Left lung (tissue), 10 donors: ENCODE data around the gene TOB1. TPM values are rescaled to one million over a fixed set of nuclear protein-coding genes. Genes with fewer than 3 reads are reported as not detected.

Source experiments
- ATAC-seq: fragments of 200-7000 bp; cut with Tn5 transposase; one replicate; pipeline ENCODE4 v1.9.1; 2020; ENCODE audit warnings: moderate library complexity
- DNase-seq, 4 donors: peaks; one replicate each; pipeline ENCODE4 v3.0.0-alpha.2; 2013 to 2020
- H3K27ac ChIP-seq, 2 donors: fragments of 200-600 bp; sonication (generic) in 1 of 2; one replicate each; pipeline versions ENCODE4 v1.5.0 to v1.8.0; 2020 to 2021
- H3K27me3 ChIP-seq, 2 donors: fragments of 200-600 bp; sonication (generic) in 1 of 2; one replicate each; pipeline versions ENCODE4 v1.5.0 to v1.8.0; 2020 to 2021
- H3K36me3 ChIP-seq, 2 donors: fragments of 200-600 bp; sonication (generic) in 1 of 2; one replicate each; pipeline versions ENCODE4 v1.5.0 to v1.8.0; 2020 to 2021
- H3K4me1 ChIP-seq, 2 donors: fragments of 200-600 bp; one replicate each; pipeline ENCODE4 v1.8.0; 2021
- H3K4me3 ChIP-seq, 2 donors: fragments of 200-600 bp; sonication (generic) in 1 of 2; one replicate each; pipeline versions ENCODE4 v1.5.0 to v1.8.0; 2020 to 2021; ENCODE audit warnings: mild to moderate bottlenecking in 1 of 2
- H3K9me3 ChIP-seq, 2 donors: fragments of 200-600 bp; sonication (generic) in 1 of 2; one replicate each; pipeline versions ENCODE4 v1.5.0 to v1.8.0; 2020 to 2021
- intact Hi-C, 2 donors: fragments of 100-400 bp; cut with DNase I; formaldehyde crosslinking; loops; one replicate each; pipeline versions ENCODE4 v1.11.2 to v1.14.2; 2022
- polyA plus RNA-seq, 6 donors: library from polyadenylated mRNA; unstranded; fragments of 120-200 nt; gene quantifications; one replicate each; pipeline ENCODE4 v1.2.1, GENCODE V29; 2013; ENCODE audit not compliant: insufficient read length in 6 of 6
- total RNA-seq, 2 donors: library from RNA; stranded (reverse); fragmentation: NEBNext Ultra II Directional; extraction: Animal tissue kit (Norgen Biotek cat#: 25700); gene quantifications; one replicate each; pipeline ENCODE4 v1.2.1, GENCODE V29; 2021
- TF ChIP-seq, protein P1 (sequence below), 2 donors: fragments of 200-600 bp; sonication (generic) in 1 of 2; IDR thresholded peaks; one replicate each; pipeline versions ENCODE4 v1.5.0 to v1.8.0; 2021; ENCODE audit warnings: antibody characterized with exemption in 2 of 2
- donor health status: DM: no; HTN: yes; CAD: no.
- donor health status: DM: no; HTN: no; CAD: no.

Gene TOB1
- total and polyA plus RNA-seq, 8 donors: 20.1 to 81.1 (median 29.8) TPM

- no peak for DNase-seq
- intact Hi-C loops: no loop called here
- TF ChIP-seq, protein P1, sequence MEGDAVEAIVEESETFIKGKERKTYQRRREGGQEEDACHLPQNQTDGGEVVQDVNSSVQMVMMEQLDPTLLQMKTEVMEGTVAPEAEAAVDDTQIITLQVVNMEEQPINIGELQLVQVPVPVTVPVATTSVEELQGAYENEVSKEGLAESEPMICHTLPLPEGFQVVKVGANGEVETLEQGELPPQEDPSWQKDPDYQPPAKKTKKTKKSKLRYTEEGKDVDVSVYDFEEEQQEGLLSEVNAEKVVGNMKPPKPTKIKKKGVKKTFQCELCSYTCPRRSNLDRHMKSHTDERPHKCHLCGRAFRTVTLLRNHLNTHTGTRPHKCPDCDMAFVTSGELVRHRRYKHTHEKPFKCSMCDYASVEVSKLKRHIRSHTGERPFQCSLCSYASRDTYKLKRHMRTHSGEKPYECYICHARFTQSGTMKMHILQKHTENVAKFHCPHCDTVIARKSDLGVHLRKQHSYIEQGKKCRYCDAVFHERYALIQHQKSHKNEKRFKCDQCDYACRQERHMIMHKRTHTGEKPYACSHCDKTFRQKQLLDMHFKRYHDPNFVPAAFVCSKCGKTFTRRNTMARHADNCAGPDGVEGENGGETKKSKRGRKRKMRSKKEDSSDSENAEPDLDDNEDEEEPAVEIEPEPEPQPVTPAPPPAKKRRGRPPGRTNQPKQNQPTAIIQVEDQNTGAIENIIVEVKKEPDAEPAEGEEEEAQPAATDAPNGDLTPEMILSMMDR (IDR thresholded peaks at IDR 0.05): no peak
- Histone ChIP-seq H3K4me1 (peaks cover 3 to 20% of the 10 kb centered on the region in 2 donors), H3K4me3 (no peak overlapping the region), H3K36me3 (no peaks in the 10 kb centered on the region), H3K9me3 (no peaks in the 10 kb centered on the region), H3K27me3 (no peaks in the 10 kb centered on the region), H3K27ac (no peak overlapping the region)
- no peak for ATAC-seq
Measured at GRCh38 chr17:50902372-50903353, 36.5 kb upstream of the TOB1 start.

DNA sequence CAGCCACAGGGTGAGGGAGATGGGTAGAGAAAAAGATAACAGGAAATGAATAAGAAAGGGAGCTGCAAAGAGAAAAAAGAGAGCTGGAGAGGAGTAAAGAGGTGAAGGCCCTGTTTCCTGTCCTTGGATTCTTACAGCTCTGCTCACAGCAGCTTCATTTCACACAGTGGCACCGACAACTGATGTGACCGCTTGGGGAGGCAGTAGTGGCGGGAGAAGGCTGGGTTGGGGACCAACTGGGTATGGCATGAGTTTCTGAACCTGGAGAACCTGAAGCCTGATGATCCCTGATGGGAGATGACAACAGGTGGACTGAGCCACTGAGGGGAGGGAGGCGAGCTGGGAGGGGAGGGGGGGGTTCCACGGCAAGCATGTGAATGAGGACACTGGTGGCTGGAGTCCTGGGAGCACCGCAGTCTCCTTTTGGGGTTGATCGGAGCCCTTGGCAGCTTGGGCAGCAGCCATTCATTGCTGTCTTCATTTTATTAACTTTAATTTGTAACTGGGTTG, 34.3 kb upstream of the TOB1 start:
- ATAC-seq (no peak), DNase-seq (no peak)
- no peaks in the 10 kb centered on the region for H3K27me3 ChIP-seq
- no peak overlapping the region for H3K4me3 ChIP-seq
- intact Hi-C loops: no loop called here
- H3K9me3 ChIP-seq: no peaks in the 10 kb centered on the region
- H3K4me1 ChIP-seq: peaks cover 3 to 16% of the 10 kb centered on the region in 2 donors
- TF ChIP-seq, protein P1 (IDR thresholded peaks at IDR 0.05): no peak
- no peak overlapping the region for H3K27ac ChIP-seq
- no peaks in the 10 kb centered on the region for H3K36me3 ChIP-seq

- no peak for DNase-seq
- H3K9me3 ChIP-seq: no peaks in the 10 kb centered on the region
- no peaks in the 10 kb centered on the region for H3K27me3 ChIP-seq
- TF ChIP-seq, protein P1 (IDR thresholded peaks at IDR 0.05): no peak
- no peaks in the 10 kb centered on the region for H3K36me3 ChIP-seq
- no peak overlapping the region for H3K27ac ChIP-seq
- peaks cover 3 to 9% of the 10 kb centered on the region in 2 donors for H3K4me1 ChIP-seq
- intact Hi-C loops: no loop called here
- ATAC-seq: no peak
- no peak overlapping the region for H3K4me3 ChIP-seq
Measured at GRCh38 chr17:50899559-50900319, 33.6 kb upstream of the TOB1 start.

- DNase-seq: no peak
- Histone ChIP-seq H3K27ac (no peak overlapping the region), H3K9me3 (no peaks in the 10 kb centered on the region), H3K27me3 (no peaks in the 10 kb centered on the region), H3K4me3 (no peak overlapping the region), H3K36me3 (no peaks in the 10 kb centered on the region), H3K4me1 (peaks cover under 1 to 2% of the 10 kb centered on the region in 2 donors)
- no peak for ATAC-seq
- intact Hi-C loops: no loop called here
- TF ChIP-seq, protein P1 (IDR thresholded peaks at IDR 0.05): no peak
Measured at GRCh38 chr17:50899005-50899460, 32.9 kb upstream of the TOB1 start.
